HG02884 (cell line): Measurements from ENCODE around the gene NRSN2.
A peak's percentile ranks its signal among the peaks of the same experiment; 100 is the strongest.
"Not testable (repeated sequence)": the region's sequence is repeated elsewhere in the genome, so short reads cannot be mapped to it uniquely, and the experiment has no call there.

Source experiments
- ATAC-seq: cut with Tn5 transposase; IDR thresholded peaks from one replicate; pipeline ENCODE4 v1.9.1; 2021; ENCODE audit warnings: mild to moderate bottlenecking, moderate library complexity; ENCODE audit not compliant: unreplicated experiment

NRSN2 gene

DNA sequence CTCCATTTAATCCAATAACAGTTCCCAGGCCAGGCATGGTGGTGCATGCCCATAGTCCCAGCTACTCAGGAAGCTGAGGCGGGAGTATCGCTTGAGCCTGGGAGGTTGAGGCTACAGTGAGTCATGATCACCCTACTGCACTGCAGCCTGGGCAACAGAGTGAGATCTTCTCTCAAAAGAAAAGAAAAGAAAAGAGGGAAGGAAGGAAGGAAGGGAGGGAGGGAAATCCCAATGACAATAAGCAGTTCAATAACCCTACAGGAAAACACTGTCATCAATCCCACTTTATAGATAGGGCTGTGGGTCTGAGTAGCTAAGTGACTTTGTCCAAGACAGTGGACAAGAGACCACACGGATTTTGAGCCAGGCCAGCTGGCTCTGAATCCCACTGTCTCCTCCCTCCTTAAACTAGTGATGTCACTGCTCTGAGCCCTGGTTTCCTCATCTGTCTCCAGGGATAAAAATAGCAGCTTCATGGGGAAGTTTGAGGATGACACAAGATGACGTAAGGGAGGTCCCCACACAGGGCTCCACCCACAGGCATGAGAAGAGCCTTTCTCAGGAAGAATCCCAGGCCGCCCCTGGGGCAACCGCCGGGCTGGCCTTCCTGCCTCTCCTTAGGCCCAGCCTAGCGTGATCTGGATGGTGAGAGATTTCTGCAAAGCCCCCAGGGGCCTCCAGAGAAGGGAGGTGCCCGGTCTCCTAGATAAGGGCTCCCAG lies 26.4 kb downstream of the NRSN2 start:
- ATAC-seq: no peak

DNA sequence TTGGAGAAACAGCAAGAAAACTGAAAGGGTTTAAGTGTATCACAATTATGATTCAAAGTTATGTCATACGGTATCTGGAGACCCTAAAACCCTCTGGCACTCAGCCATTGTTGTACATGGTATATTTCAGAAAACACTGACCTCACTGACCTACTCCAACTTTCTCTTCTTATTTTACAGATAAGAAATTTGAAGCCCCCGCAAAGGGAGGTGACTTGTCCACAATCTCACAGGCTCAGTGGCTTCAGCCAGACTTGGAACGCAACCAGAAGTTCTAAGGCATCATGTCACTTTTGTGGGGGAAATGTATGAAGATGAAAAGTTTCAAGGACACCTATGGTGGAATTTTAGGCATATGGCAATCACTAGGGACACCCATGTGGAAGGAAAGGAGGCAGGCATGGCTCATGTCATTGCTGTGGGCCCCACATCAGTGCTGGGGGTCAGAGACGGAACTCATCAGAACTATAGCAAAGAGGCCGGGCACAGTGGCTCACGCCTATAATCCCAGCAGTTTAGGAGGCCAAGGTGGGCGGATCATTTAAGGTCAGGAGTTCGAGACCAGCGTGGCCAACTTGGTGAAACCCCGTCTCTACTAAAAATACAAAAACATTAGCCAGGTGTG lies 28.5 kb downstream of the NRSN2 start:
- ATAC-seq: no peak

DNA sequence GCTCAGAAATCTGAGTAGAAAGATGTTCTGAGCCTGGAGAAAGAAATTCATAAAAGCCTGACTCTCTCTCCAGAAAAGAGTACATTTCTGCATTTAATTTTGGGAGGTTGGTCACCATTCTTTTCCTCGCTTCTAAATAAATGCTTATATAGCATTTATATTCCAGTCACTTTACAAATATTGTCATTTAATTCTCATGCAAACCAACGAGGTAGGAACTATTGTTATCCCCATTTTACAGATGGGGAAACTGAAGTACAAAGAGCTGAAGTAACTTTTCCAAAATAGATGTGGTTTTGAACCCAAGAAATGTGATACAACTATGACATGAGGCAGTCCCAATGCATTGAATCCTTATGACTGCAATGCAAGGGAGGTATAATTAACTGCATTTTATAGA lies 29.2 kb downstream of the NRSN2 start:
- ATAC-seq: no peak

DNA sequence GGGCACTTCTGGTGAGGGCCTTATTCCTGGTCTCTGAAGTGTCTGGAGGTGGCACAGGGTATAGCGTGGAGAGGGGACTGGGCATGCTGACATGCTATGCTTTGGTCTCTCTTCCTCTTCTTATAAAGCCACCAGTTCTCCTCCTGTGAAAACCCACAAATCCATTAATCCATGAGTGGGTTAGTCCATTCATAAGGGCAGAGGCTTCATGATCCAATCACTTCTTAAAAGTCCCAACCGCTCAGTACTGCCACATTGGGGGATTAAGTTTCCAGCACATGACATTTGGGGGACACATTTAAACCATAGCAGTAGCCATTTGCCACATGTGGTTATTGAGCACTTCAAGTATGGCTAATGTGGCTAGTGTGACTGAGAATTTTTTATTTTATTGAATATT lies 29.8 kb downstream of the NRSN2 start:
- no peak for ATAC-seq

DNA sequence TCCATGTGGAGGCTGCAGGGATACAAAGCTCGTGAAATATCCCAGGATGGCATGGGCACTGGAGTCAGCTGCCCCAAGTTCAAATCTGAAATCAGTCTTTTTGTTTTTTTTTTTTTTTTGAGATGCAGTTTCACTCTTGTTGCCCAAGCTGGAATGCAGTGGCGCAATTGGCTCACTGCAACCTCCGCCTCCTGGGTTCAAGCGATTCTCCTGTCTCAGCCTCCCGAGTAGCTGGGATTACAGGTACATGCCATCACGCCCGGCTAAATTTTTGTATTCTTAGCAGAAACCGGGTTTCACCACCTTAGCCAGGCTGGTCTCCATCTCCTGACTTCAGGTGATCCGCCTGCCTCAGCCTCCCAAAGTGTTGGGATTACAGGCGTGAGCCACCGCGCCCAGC lies 30.7 kb downstream of the NRSN2 start:
- ATAC-seq: not testable (repeated sequence)

DNA sequence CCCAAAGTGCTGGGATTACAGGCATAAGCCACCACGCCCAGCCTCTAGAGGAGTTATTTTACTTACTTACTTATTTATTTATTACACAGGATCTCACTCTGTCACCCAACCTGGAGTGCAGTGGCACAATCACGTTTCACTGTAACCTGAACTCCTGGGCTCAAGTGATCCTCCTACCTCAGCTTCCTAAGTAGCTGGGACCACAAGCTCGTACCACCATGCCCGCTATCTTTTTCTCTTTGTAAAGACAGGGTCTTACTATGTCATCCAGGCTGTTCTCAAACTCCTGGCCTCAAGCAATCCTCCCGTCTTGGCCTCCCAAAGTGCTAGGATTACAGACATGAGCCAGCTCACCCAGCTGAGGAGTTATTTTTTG lies 32.0 kb downstream of the NRSN2 start:
- ATAC-seq: no peak

DNA sequence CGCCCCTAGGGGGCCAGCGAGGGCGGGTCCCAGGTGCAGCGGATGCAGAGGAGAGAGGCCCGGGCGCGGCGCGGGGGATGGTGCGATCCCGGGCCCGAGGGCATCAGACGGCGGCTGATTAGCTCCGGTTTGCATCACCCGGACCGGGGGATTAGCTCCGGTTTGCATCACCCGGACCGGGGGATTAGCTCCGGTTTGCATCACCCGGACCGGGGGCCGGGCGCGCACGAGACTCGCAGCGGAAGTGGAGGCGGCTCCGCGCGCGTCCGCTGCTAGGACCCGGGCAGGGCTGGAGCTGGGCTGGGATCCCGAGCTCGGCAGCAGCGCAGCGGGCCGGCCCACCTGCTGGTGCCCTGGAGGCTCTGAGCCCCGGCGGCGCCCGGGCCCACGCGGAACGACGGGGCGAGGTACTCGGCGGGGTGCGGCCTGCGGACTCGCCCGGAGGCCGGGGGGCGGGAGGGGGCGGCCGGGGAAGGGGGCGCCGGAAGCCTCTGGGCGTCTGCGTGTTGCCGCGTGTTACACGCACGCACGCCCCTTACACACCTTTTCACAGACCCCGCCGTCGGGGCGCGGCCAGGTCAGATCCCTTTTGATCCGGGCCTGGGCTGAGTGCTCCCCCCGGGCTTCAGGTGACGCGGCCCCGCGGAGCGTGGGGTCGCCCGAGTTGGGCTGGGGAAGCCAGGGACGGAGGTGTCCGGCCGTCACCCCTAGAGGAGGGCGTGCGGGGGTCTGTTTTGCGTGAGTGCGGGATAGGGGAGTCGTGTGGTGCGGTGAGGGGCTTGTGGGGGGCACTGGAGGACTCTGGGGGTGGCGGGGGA lies 34.1 kb downstream of the NRSN2 start:
- no peak for ATAC-seq

DNA sequence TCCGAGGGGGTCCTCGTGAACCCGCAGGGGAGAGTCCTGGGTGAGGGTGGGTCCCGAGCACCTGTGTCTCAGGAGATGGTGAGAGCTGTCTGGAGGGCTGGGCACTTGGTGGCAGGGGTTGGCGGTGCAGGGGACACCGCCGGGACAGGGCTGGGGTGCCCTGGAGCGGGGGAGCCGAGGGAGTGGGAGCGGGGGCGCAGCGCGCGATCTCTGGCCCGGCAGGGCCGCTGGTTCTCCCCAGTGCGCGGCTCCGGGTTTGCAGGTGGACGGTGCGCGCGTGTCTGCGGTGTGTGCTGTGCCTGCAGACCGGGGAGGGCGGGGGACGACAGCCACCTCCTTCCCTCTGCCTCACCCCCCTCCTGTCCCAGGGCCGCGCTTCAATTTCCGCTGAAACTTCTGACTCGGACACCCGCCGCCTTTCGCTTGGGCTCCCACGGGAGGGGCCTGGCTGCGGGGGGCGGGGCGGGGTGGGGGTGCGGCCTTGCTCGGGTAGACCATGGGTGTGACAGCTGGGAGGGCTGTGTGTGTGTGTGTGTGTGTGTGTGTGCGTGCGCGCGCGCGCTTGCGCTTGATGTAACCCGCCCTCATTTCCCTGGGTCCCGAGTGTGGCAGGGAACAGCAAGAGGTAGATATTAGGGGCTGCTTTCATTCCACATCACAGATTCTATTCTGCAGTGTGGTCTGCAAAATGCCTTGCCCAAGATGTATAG lies 34.8 kb downstream of the NRSN2 start:
- ATAC-seq: peak; percentile 61

DNA sequence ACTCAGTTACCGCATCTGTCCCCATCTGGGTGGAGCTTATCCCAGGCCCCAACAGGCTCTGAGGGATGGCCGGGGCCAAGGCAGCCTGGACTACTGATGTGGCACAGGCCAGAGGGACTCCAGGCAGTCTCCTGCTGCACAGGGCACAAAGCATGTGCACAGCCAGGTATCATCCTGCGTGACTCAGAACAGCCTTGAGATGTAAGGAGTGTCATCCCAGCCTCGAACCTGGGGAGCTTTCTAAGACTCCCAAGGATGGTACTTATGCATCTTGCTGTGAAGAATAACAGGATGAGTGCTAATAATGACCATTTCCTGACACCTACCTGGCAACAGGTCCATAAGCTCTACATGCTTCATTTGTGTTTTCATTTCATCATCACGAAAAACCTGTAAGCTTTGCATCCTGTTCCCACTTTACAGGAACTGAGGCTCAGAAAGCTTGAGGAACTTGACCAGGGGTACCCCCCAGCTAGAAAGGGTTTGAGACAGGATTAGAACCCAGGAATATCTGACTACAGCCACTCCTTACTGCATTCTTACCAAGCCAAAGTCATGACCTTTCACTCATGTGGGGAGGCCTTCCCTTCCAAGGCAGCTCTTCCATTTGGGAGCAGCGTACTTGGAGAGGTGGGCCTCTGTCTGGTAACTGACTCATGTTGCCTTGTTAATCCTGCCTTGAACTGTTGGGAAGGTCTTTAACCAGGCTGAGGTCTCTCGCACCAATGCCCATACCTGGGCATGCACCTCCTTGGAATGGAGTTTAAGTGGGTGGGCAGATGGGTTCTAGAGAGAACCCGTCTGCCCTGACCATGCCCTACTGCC lies 35.6 kb downstream of the NRSN2 start:
- no peak for ATAC-seq

DNA sequence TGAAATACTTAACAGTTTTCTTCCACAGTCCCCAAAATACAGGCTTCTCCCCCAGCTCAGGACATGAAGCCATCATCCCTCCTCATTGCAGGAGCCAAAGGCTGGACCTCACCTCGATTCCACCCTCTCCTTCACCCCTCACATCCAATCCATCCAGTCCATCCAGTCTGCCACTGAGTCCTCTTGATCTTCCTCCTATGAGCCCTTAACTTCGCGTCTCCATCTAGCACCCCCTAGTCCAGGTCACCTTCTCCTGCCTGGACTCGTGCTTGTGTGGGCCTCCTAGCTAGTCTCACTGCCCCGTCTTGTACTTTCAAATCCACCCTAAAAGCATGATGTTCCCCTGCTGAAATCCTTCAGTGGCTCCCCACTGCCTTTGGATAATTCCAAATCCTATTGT lies 37.0 kb downstream of the NRSN2 start:
- no peak for ATAC-seq

DNA sequence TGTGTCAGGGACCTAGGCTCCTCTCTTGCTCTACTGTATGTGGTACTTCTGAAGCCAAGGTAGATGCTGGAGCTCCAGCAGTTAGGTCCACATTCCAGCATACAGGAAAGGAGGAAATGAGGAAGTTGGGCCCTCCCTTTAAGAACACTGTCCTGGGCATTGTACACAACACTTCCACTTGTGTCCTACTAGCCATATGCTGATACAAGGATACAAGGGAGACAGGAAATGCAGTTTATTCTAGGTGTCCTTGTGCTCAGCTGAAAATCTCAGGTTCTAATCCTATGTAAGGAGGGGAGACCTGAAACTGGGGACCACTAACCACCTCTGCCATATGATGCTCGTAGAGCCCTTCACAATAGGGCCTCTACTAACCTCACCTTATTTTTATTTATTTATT lies 37.8 kb downstream of the NRSN2 start:
- ATAC-seq: no peak

DNA sequence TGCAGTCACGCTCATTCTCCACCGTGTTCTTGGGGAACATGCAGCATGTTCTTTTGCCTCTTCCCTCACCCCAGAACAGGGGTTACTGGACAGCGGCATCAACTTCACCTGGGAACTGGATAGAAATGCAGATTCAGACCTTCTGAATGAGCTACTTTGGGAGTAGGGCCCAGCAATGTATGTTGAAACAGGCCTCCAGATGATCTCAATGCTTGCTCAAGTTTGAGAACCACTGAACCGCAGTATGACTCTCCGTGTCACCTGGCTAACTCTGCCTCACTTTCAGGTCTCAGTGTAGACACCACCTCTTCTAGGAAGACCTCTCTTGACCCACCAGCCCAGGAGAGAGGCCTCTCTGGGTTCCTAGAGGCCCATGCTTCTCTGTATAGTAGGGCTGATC lies 38.5 kb downstream of the NRSN2 start:
- ATAC-seq: no peak

DNA sequence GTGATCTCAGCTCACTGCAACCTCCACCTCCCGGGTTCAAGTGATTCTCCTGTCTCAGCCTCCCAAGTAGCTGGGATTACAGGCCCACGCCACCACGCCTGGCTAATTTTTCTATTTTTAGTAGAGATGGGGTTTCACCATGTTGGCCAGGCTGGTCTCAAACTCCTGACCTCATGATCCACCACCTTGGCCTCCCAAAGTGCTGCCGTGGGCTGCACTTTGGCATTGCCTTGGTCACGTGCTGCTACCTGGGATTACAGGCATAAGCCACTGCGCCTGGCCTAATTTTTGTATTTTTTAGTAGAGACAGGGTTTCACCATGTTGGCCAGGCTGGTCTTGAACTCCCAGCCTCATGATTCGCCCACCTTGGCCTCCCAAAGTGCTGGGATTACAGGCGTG lies 39.7 kb downstream of the NRSN2 start:
- not testable (repeated sequence) for ATAC-seq

DNA sequence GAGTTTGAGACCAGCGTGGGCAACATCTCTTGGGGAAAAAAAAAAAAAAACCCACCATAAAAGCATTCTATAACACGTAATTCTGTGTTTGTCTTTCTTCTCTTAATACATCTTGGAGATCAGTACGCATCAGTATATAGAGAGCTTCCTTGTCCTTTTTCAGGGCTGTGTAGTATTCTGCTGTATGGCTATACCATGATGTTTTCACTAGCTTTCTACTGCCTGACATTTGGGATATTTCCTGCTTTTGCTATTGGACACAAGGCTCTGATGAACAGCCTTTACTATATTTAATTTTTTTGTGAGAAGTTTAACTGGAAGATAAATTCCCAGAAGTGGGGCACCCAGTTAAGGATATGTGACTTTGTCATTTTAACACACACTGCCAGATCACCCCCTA lies 40.6 kb downstream of the NRSN2 start:
- no peak for ATAC-seq

DNA sequence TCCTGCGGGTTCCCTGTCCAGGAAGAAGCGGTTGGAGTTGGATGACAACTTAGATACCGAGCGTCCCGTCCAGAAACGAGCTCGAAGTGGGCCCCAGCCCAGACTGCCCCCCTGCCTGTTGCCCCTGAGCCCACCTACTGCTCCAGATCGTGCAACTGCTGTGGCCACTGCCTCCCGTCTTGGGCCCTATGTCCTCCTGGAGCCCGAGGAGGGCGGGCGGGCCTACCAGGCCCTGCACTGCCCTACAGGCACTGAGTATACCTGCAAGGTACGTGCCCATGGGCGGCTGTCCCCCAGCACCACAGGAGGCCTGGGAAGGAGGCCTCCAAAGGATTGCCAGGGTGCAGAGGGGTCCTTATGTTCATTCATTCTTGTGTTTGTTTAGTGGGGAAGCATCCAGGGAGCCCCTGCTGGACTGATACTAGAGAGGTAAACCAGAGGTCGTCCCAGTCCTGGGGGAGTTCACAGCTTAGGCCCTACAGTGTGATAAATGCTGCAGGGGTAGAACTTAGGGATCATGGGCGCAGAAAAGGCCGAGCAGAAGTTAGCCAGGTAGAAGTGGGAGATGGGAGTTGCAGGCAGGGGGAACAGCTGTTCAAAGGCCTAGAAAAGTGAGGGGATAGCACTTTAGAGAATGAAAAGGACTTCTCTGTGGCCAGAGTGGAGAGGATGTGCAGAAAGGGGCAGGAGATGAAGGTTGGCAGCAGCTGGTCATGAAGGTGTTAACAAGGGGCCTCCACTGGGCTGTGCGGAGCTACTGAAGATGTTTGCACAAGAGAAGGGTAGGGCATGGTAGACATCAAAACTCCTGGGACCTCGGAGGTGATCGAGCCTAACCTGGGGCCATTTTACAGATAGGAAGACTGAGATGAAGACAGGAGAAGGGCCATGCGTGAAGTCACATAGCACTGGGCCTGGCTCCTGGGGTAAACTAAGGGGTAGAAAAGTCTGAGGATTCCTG lies 41.4 kb downstream of the NRSN2 start:
- no peak for ATAC-seq

DNA sequence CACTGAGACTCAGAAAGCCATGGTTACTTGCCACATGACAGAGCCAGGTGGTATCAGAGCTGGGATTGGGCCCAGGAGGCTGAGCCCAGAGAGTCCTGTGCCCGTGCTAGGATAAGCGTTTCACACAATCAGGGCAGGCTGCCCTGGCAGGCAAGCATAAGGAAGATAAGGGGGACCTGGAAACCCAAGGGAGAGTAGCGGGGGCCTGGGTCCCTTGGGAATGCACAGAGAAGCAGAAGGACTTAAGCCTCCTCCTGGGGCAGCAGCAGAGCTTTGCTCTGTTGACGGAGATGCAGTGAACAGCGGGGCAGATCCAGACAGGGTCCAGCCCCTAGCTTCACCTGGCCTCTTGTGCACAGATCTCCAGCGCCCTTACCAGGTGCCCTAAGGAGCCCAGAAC lies 42.3 kb downstream of the NRSN2 start:
- ATAC-seq: no peak

DNA sequence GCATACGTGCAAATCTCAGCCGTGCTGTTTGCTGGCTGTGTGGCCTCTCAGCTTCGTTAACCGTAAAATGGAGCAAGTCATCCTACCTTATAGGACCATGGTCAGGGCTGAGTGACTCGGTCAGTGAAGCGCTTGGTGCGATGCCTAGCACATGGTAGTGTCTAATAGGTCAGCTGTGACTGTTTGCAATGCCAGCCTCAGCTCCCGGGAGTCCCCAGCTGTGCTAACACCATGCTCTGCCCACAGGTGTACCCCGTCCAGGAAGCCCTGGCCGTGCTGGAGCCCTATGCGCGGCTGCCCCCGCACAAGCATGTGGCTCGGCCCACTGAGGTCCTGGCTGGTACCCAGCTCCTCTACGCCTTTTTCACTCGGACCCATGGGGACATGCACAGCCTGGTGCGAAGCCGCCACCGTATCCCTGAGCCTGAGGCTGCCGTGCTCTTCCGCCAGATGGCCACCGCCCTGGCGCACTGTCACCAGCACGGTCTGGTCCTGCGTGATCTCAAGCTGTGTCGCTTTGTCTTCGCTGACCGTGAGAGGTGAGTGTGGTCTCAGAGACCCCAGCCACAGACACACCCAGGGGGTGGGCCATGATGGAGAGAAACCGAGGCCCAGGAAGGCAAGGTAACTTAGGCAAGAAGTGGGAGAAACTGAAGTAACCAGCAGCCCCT lies 44.3 kb downstream of the NRSN2 start:
- ATAC-seq: no peak

DNA sequence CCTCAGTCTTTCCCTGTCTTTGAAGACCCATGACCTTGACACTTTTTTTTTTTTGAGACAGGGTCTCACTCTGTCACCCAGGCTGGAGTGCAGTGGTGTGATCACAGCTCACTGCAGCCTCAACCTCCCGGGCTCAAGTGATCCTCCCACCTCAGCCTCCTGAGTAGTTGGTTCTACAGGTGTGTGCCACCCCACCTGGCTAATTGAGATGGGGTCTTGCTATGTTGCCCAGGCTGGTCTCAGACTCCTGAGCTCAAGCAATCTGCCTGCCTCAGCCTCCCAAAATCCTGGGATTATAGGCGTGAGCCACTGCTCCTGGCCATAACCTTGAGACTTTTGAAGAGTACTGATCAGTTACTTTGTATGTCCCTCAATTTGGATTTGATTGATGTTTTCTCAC lies 46.4 kb downstream of the NRSN2 start:
- ATAC-seq: not testable (repeated sequence)

DNA sequence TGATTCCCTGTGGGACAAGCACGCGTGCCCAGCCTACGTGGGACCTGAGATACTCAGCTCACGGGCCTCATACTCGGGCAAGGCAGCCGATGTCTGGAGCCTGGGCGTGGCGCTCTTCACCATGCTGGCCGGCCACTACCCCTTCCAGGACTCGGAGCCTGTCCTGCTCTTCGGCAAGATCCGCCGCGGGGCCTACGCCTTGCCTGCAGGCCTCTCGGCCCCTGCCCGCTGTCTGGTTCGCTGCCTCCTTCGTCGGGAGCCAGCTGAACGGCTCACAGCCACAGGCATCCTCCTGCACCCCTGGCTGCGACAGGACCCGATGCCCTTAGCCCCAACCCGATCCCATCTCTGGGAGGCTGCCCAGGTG lies 49.3 kb downstream of the NRSN2 start:
- ATAC-seq: no peak
